ENCODE measurements around the gene B4GALT1. TPM values are rescaled to one million over a fixed set of nuclear protein-coding genes. Genes with fewer than 3 reads are reported as not detected.

The B4GALT1 gene
- polyA plus RNA-seq, 1 donor (not counting 4 experiments of a cell fraction or from before 2014, with no cell fraction given) = 55.1 TPM

- no peak for TF ChIP-seq EZH2 (IDR thresholded peaks at IDR 0.05; ENCODE audit: low read length)
- TF ChIP-seq, protein P1, sequence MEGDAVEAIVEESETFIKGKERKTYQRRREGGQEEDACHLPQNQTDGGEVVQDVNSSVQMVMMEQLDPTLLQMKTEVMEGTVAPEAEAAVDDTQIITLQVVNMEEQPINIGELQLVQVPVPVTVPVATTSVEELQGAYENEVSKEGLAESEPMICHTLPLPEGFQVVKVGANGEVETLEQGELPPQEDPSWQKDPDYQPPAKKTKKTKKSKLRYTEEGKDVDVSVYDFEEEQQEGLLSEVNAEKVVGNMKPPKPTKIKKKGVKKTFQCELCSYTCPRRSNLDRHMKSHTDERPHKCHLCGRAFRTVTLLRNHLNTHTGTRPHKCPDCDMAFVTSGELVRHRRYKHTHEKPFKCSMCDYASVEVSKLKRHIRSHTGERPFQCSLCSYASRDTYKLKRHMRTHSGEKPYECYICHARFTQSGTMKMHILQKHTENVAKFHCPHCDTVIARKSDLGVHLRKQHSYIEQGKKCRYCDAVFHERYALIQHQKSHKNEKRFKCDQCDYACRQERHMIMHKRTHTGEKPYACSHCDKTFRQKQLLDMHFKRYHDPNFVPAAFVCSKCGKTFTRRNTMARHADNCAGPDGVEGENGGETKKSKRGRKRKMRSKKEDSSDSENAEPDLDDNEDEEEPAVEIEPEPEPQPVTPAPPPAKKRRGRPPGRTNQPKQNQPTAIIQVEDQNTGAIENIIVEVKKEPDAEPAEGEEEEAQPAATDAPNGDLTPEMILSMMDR (optimal IDR thresholded peaks at IDR 0.05 in 1 of 3, IDR thresholded peaks at IDR 0.05 in 1 of 3, conservative IDR thresholded peaks at IDR 0.05 in 1 of 3; ENCODE audit: extremely low read depth in 1 of 3, insufficient read depth in 2 of 3, low read length in 3 of 3) = no peak
- Histone ChIP-seq H3K9me3 (ENCODE audit: control insufficient read depth, low read depth, low read length) (no peaks in the 10 kb centered on the region), H3K4me1 (ENCODE audit: control insufficient read depth, extremely low read depth, insufficient read depth, low read length) (peaks cover 15% of the 10 kb centered on the region), H3K27ac (ENCODE audit: control insufficient read depth, insufficient read depth, low read length) (no peak overlapping the region), H3K4me2 (ENCODE audit: control insufficient read depth, extremely low read depth, insufficient read depth, low read depth, low read length) (no peak overlapping the region), H3K9me1 (ENCODE audit: control insufficient read depth, extremely low read depth, insufficient read depth, low read length) (no peaks in the 10 kb centered on the region), H3K9ac (ENCODE audit: control insufficient read depth, extremely low read depth, insufficient read depth, low read length) (no peak overlapping the region), H3K27me3 (ENCODE audit: control insufficient read depth, extremely low read depth, insufficient read depth, low read length) (no peaks in the 10 kb centered on the region), H3K36me3 (ENCODE audit: control insufficient read depth in 2 of 2, extremely low read depth in 1 of 2, insufficient read depth in 2 of 2, low read length in 2 of 2) (no peaks in the 10 kb centered on the region), H2AFZ (ENCODE audit: control insufficient read depth, low read length) (no peak overlapping the region), H3K4me3 (ENCODE audit: control insufficient read depth in 2 of 3, extremely low read depth in 1 of 3, insufficient read depth in 2 of 3, low read depth in 1 of 3, low read length in 3 of 3) (no peak overlapping the region), H4K20me1 (ENCODE audit: control insufficient read depth, extremely low read depth, insufficient read depth, low read length) (no peaks in the 10 kb centered on the region), H3K79me2 (ENCODE audit: control insufficient read depth, insufficient read depth, low read length) (no peaks in the 10 kb centered on the region)
- dilution Hi-C loops (cut with MboI; ENCODE audit: extremely low pct_ligation_motif_present, low sequenced_read_pairs) = no loop called here
- DNase-seq (ENCODE audit: low read depth, low spot score) (no peak), FAIRE-seq (no peak)
These were observed 84.4 kb downstream of the B4GALT1 start for GRCh38 chr9:33082538-33083326.

GRCh38 chr9:33082128-33082527, 85.0 kb downstream of the B4GALT1 start:
- Histone ChIP-seq H3K9ac (ENCODE audit: control insufficient read depth, extremely low read depth, insufficient read depth, low read length) (no peak overlapping the region), H3K4me1 (ENCODE audit: control insufficient read depth, extremely low read depth, insufficient read depth, low read length) (peaks cover 15% of the 10 kb centered on the region), H3K27ac (ENCODE audit: control insufficient read depth, insufficient read depth, low read length) (no peak overlapping the region), H2AFZ (ENCODE audit: control insufficient read depth, low read length) (no peak overlapping the region), H3K36me3 (ENCODE audit: control insufficient read depth in 2 of 2, extremely low read depth in 1 of 2, insufficient read depth in 2 of 2, low read length in 2 of 2) (no peaks in the 10 kb centered on the region), H4K20me1 (ENCODE audit: control insufficient read depth, extremely low read depth, insufficient read depth, low read length) (no peaks in the 10 kb centered on the region), H3K4me2 (ENCODE audit: control insufficient read depth, extremely low read depth, insufficient read depth, low read depth, low read length) (no peak overlapping the region), H3K79me2 (ENCODE audit: control insufficient read depth, insufficient read depth, low read length) (no peaks in the 10 kb centered on the region), H3K9me1 (ENCODE audit: control insufficient read depth, extremely low read depth, insufficient read depth, low read length) (no peaks in the 10 kb centered on the region), H3K4me3 (ENCODE audit: control insufficient read depth in 2 of 3, extremely low read depth in 1 of 3, insufficient read depth in 2 of 3, low read depth in 1 of 3, low read length in 3 of 3) (no peak overlapping the region), H3K27me3 (ENCODE audit: control insufficient read depth, extremely low read depth, insufficient read depth, low read length) (no peaks in the 10 kb centered on the region), H3K9me3 (ENCODE audit: control insufficient read depth, low read depth, low read length) (no peaks in the 10 kb centered on the region)
- DNase-seq (ENCODE audit: low read depth, low spot score) (no peak), FAIRE-seq (no peak)
- dilution Hi-C loops (cut with MboI; ENCODE audit: extremely low pct_ligation_motif_present, low sequenced_read_pairs) = no loop called here
- no peak for TF ChIP-seq EZH2 (IDR thresholded peaks at IDR 0.05; ENCODE audit: low read length)
- TF ChIP-seq, protein P1 (optimal IDR thresholded peaks at IDR 0.05 in 1 of 3, IDR thresholded peaks at IDR 0.05 in 1 of 3, conservative IDR thresholded peaks at IDR 0.05 in 1 of 3; ENCODE audit: extremely low read depth in 1 of 3, insufficient read depth in 2 of 3, low read length in 3 of 3) = no peak

Data from keratinocyte (primary cell).